Omental fat pad (tissue), 4 donors: Measurements from ENCODE around the gene PTPN21. TPM values are rescaled to one million over a fixed set of nuclear protein-coding genes. Genes with fewer than 3 reads are reported as not detected.

Experiments used
- ATAC-seq: fragments of 150-250 bp; one replicate; pipeline ENCODE4 v1.9.1; 2016; ENCODE audit warnings: mild to moderate bottlenecking, moderate library complexity; ENCODE audit not compliant: low FRiP score
- DNase-seq: peaks from one replicate; pipeline ENCODE4 v3.0.0-alpha.2; 2019; ENCODE audit warnings: low spot score
- total RNA-seq, 4 donors: library from RNA; depleted of rRNA; stranded (reverse); fragments of >200 nt; gene quantifications; one replicate each; pipeline ENCODE4 v1.1.0, GENCODE V29; 2016
- TF ChIP-seq, protein P1 (sequence below), 3 donors: fragments of 450-650 bp; IDR thresholded peaks; one replicate each; pipeline ENCODE4 v1.5.1; 2016 to 2017; ENCODE audit warnings: antibody characterized with exemption in 3 of 3, mild to moderate bottlenecking in 3 of 3, moderate library complexity in 2 of 3

The PTPN21 gene
- 10 to 100 TPM in 3 of 4 donors, 1 to 10 TPM in 1; 9.1 to 19.7 (median 14.8) TPM for total RNA-seq

DNA sequence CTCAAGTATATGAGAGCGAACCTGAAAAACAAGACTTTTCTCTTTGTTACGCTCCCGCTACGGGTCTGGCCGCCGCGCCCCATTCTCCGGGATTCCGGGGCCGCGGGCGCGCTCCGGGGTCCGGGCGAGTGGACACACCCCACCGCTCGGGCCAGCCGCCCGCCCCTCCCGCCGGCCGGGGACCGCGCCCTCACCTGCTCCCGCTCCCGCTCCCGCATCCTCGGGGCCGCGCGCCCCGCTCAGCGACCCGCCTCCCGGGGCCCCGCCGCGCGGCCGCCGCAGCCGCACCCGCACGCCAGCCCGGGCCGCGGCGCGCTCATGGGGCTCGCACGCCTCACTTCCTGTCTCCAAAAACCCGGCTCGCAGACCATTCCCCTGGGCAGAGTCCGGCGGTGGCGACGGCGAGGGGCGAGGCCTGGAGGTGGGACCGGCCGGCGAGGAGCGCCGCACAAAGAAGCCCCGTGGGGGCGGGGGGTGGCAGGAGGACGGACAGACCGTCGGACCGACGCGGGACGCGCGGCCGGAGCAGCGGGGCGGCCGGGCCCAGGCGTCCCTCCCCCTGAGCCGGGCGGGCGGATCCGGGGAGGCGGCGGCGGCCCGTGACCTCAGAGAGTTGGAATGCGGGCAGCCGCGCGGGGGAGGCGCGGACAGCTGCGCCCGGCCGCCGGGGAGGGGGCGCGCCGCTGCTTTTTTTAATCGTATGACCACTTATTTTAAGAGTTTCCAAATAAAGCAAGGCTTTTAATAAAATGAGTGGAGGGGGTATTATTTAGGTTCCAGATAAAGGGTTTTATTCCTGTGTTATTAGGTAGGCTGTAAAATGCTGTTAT, at the start of gene PTPN21:
Gene PTPN21, minus strand, starts transcription at position 551 of the 830 bp plus-strand sequence. CDS start 4,590 bp downstream, outside the sequence.
- ATAC-seq (peak; percentile 87), DNase-seq (no peak)
- TF ChIP-seq, protein P1, sequence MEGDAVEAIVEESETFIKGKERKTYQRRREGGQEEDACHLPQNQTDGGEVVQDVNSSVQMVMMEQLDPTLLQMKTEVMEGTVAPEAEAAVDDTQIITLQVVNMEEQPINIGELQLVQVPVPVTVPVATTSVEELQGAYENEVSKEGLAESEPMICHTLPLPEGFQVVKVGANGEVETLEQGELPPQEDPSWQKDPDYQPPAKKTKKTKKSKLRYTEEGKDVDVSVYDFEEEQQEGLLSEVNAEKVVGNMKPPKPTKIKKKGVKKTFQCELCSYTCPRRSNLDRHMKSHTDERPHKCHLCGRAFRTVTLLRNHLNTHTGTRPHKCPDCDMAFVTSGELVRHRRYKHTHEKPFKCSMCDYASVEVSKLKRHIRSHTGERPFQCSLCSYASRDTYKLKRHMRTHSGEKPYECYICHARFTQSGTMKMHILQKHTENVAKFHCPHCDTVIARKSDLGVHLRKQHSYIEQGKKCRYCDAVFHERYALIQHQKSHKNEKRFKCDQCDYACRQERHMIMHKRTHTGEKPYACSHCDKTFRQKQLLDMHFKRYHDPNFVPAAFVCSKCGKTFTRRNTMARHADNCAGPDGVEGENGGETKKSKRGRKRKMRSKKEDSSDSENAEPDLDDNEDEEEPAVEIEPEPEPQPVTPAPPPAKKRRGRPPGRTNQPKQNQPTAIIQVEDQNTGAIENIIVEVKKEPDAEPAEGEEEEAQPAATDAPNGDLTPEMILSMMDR (IDR thresholded peaks at IDR 0.05): no peak

DNA sequence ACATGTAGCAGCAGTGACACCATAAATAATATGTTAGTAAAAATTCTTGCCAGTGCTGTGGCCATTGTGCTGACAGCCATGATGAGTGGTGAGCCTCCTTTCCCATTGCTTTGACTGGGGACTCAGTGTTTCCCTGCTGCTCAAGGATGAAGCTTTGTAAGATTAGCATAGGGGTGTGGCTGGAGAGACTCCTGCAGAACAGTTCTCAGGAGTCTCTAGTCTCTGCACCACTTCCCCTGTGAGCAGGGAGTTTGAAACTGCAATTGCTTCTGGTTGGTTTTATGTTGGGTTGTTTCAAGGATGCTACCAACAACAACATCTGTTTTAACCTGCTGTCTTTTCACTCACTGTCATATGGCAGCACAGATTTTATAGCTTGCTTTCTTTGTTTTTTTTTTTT, 49.4 kb upstream of the PTPN21 start:
- DNase-seq: no peak
- TF ChIP-seq, protein P1 (IDR thresholded peaks at IDR 0.05): no peak
- no peak for ATAC-seq

GRCh38 chr14:88599761-88600439, 45.1 kb upstream of the PTPN21 start:
- DNase-seq (no peak), ATAC-seq (no peak)
- TF ChIP-seq, protein P1 (IDR thresholded peaks at IDR 0.05): no peak

DNA sequence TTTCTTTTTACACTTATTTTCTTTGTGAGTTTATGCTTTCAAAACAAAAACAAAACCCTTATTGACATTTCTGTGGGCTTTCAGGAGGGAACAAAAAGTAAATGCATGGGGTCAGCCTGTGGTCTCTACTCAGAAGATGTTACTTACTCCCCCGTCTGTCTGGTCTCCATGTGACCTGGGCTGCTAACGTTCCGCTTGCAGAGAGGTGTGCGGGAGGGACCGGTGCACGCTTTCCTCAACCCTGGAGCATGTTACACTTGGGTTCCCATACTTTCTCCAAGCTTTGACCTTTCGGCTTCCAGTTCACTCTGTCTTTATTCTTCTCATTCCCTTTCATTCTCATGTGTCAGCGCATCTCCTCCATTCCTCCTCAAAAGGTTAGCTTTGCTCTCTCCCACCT, 44.5 kb upstream of the PTPN21 start:
- TF ChIP-seq, protein P1 (IDR thresholded peaks at IDR 0.05): no peak
- ATAC-seq (no peak), DNase-seq (no peak)

- TF ChIP-seq, protein P1 (IDR thresholded peaks at IDR 0.05): no peak
- DNase-seq: no peak
- ATAC-seq: no peak
Measured at GRCh38 chr14:88598097-88598675, 43.4 kb upstream of the PTPN21 start.

DNA sequence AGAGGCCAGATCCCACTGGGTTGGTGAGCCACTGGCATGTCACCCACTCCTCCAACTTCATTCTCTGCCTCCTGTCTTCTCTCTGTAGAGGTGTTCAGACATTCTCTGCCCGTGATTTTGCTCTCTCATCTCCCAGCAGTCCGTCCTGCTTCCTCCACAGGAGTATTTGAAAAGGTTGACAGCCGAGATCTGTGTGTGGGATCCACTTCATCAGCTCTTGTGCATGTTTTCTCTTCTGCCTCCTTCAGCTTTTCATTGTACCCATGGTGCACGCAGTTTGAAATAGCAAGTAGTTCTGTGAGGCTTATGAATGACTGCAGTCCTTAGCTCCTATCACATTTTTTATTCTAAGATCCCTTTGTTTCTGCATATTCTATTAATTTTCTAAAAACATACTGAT, 42.8 kb upstream of the PTPN21 start:
- ATAC-seq: no peak
- TF ChIP-seq, protein P1 (IDR thresholded peaks at IDR 0.05): no peak
- no peak for DNase-seq
